Activated CD8-positive, alpha-beta memory T cell treated with anti-CD3 and anti-CD28 coated beads for 24 hours (primary cell): ENCODE results near the gene MGMT.

Experiments
- DNase-seq: peaks from one replicate; pipeline ENCODE4 v3.0.0-alpha.2; 2020

Gene MGMT

GRCh38 chr10:129459762-129460539, 7.1 kb upstream of the MGMT start:
- DNase-seq: no peak

GRCh38 chr10:129462257-129462795, 4.7 kb upstream of the MGMT start:
- DNase-seq: no peak

GRCh38 chr10:129464251-129464650, 2.8 kb upstream of the MGMT start:
- no peak for DNase-seq

GRCh38 chr10:129465796-129466702, 992 bp upstream of the MGMT start:
- no peak for DNase-seq

GRCh38 chr10:129467359-129468064, 471 bp downstream of the MGMT start:
- no peak for DNase-seq

GRCh38 chr10:129468187-129468586, 1.1 kb downstream of the MGMT start:
- DNase-seq: no peak

GRCh38 chr10:129470103-129470851, 3.2 kb downstream of the MGMT start:
- no peak for DNase-seq

GRCh38 chr10:129471447-129472175, 4.6 kb downstream of the MGMT start:
- no peak for DNase-seq

- DNase-seq: no peak
Observed at GRCh38 chr10:129472696-129473555, 5.9 kb downstream of the MGMT start.

- no peak for DNase-seq
Observed at GRCh38 chr10:129474642-129475041, 7.6 kb downstream of the MGMT start.

- no peak for DNase-seq
Observed at GRCh38 chr10:129476431-129476830, 9.4 kb downstream of the MGMT start.

GRCh38 chr10:129477051-129477450, 10.0 kb downstream of the MGMT start:
- DNase-seq: no peak

- no peak for DNase-seq
Observed at GRCh38 chr10:129481641-129482040, 14.6 kb downstream of the MGMT start.

- DNase-seq: no peak
Observed at GRCh38 chr10:129483430-129484010, 16.5 kb downstream of the MGMT start.

- DNase-seq: no peak
Observed at GRCh38 chr10:129486805-129487204, 19.8 kb downstream of the MGMT start.

- DNase-seq: no peak
Observed at GRCh38 chr10:129491123-129491734, 24.2 kb downstream of the MGMT start.

- no peak for DNase-seq
Observed at GRCh38 chr10:129494176-129494575, 27.1 kb downstream of the MGMT start.

GRCh38 chr10:129494740-129495139, 27.7 kb downstream of the MGMT start:
- DNase-seq: no peak

- DNase-seq: no peak
Observed at GRCh38 chr10:129495256-129495655, 28.2 kb downstream of the MGMT start.

GRCh38 chr10:129495698-129496097, 28.7 kb downstream of the MGMT start:
- no peak for DNase-seq
